ENCODE data around the gene ERBB2. TPM values are rescaled to one million over a fixed set of nuclear protein-coding genes. Genes with fewer than 3 reads are reported as not detected.

The ERBB2 gene
- total and polyA plus RNA-seq, 2 of the 4 experiments (the other 2 are of a cell fraction), result 28.7 to 33.3 TPM

GRCh38 chr17:39742126-39742855, 42.4 kb downstream of the ERBB2 start:
- Histone ChIP-seq H3K9me1 (ENCODE audit: insufficient read depth, low read length) (0 out of 2 replicates have a peak, but pooled peaks cover 6% of the 10 kb centered on the region), H4K91ac (ENCODE audit: insufficient read depth, low read depth, low read length) (no peak overlapping the region), H3K4ac (ENCODE audit: low read depth, low read length) (no peak overlapping the region), H3K56ac (ENCODE audit: extremely low read depth, insufficient read depth, low read length) (no peak overlapping the region), H3K23ac (ENCODE audit: low read depth, low read length) (no peak overlapping the region), H2AK9ac (replicated peaks; ENCODE audit: low read depth, low read length, poor library complexity) (peak overlapping the region; percentile 55), H3K79me1 (ENCODE audit: low read depth in 1 of 2, low read length in 2 of 2) (no peaks in the 10 kb centered on the region), H4K8ac (ENCODE audit: low read depth in 2 of 2, low read length in 2 of 2) (no peak overlapping the region), H3K4me2 (ENCODE audit: low read depth, low read length) (no peak overlapping the region), H3K9ac (ENCODE audit: low read depth, low read length) (no peak overlapping the region), H2AK5ac (ENCODE audit: low read depth, low read length) (no peak overlapping the region), H3K18ac (ENCODE audit: low read depth, low read length) (no peak overlapping the region), H3K27ac (ENCODE audit: insufficient read depth, low read length) (no peak overlapping the region), H2BK120ac (ENCODE audit: low read depth, low read length) (no peak overlapping the region), H2AFZ (replicated peaks; ENCODE audit: low read length, poor library complexity) (no peak overlapping the region), H3K14ac (replicated peaks; ENCODE audit: low read depth, low read length) (no peak overlapping the region), H3K27me3 (ENCODE audit: control insufficient read depth, insufficient read depth, low read length) (peaks cover 44% of the 10 kb centered on the region), H4K5ac (ENCODE audit: low read depth, low read length) (no peak overlapping the region), H3K4me1 (ENCODE audit: control insufficient read depth, insufficient read depth, low read length) (peaks cover 16% of the 10 kb centered on the region; the same call in 1 of the 2 replicates), H2BK15ac (ENCODE audit: low read depth, low read length) (no peak overlapping the region), H3K4me3 (ENCODE audit: insufficient read depth, low read depth, low read length) (no peak overlapping the region), H3K36me3 (ENCODE audit: control insufficient read depth, insufficient read depth, low read length) (no peaks in the 10 kb centered on the region), H2BK5ac (ENCODE audit: low read depth, low read length, poor library complexity, severe bottlenecking) (no peak overlapping the region), H3K9me3 (ENCODE audit: control insufficient read depth, insufficient read depth, low read length) (no peaks in the 10 kb centered on the region), H4K20me1 (ENCODE audit: insufficient read depth, low read length) (no peaks in the 10 kb centered on the region), H2BK20ac (ENCODE audit: low read depth, low read length) (no peak overlapping the region)
- in situ Hi-C loops (cut with MboI; ENCODE audit: low sequenced_read_pairs), result no loop called here
- TF ChIP-seq RAD21 (IDR thresholded peaks at IDR 0.05; ENCODE audit: low read length) (no peak), RCOR1 (IDR thresholded peaks at IDR 0.05; ENCODE audit: insufficient replicate concordance, low read length) (no peak), MAFK (IDR thresholded peaks at IDR 0.05; ENCODE audit: low read depth, low read length) (no peak), SMC3 (IDR thresholded peaks at IDR 0.05; ENCODE audit: low read depth, low read length) (no peak), USF2 (IDR thresholded peaks at IDR 0.05; ENCODE audit: low read depth, low read length) (no peak), CEBPB (IDR thresholded peaks at IDR 0.05; ENCODE audit: low read depth, low read length) (no peak), MAZ (IDR thresholded peaks at IDR 0.05; ENCODE audit: borderline replicate concordance, low read depth, low read length) (no peak), ELK1 (IDR thresholded peaks at IDR 0.05; ENCODE audit: borderline replicate concordance, low read depth, low read length) (no peak), CHD1 (IDR thresholded peaks at IDR 0.05; ENCODE audit: low read depth, low read length) (no peak)
- dilution Hi-C loops (cut with HindIII; ENCODE audit: low sequenced_read_pairs, unreplicated experiment), result no loop called here
- no peak for DNase-seq
- WGBS, 2 experiments (ENCODE audit: extremely low coverage in 2 of 2, insufficient read length in 1 of 2), result no CpG with 5 or more reads among the region's 18 CpGs
- intact Hi-C loops (cut with micrococcal nuclease), result no loop called here
- POLR2A ChIA-PET (ENCODE audit: unreplicated experiment), result no interaction called here
- no peak for ATAC-seq (ENCODE audit: low read depth)
- CTCF ChIA-PET, result no interaction called here
- no TSS peak for BruUV-seq (replicated peaks)

All from IMR-90 (cell line).